Right renal pelvis (tissue), 4 donors: Measurements from ENCODE around the gene MOAP1. TPM values are rescaled to one million over a fixed set of nuclear protein-coding genes. Genes with fewer than 3 reads are reported as not detected.
"Not testable (repeated sequence)": the region's sequence is repeated elsewhere in the genome, so short reads cannot be mapped to it uniquely, and the experiment has no call there.

Experiments used
- DNase-seq, 4 donors: peaks; one replicate each; pipeline ENCODE4 v3.0.0-alpha.2; 2013; ENCODE audit warnings: low read depth in 4 of 4, low spot score in 3 of 4, missing footprints in 1 of 4
- polyA plus RNA-seq, 4 donors: library from polyadenylated mRNA; unstranded; fragments of 120-200 nt; gene quantifications; one replicate each; pipeline ENCODE4 v1.2.1, GENCODE V29; 2013; ENCODE audit not compliant: insufficient read length in 4 of 4

The MOAP1 gene
- polyA plus RNA-seq, 4 donors = 42.6 to 48.2 (median 45.5) TPM

GRCh38 chr14:93150227-93151208 lies 34.2 kb downstream of the MOAP1 start:
- DNase-seq = no peak

DNA sequence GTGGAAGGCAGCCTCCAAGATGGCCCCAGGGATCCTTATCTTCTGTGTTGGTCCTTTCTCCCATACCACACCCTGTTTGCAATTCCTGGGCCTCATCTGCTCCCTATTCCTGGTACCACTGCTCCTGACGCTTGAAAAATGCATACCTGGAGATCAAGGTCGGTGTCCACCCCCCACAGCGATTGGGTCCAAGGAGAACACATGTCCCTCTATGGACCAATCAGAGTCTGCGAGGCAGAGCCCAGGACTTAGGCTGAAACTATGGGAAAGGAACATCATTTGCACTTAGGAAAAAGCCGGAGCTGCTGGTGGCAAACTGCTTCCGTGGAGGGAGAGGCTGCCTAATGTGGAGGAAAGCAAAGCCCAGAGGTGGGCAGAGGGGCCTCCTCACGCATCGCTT lies 35.7 kb downstream of the MOAP1 start:
- no peak for DNase-seq

DNA sequence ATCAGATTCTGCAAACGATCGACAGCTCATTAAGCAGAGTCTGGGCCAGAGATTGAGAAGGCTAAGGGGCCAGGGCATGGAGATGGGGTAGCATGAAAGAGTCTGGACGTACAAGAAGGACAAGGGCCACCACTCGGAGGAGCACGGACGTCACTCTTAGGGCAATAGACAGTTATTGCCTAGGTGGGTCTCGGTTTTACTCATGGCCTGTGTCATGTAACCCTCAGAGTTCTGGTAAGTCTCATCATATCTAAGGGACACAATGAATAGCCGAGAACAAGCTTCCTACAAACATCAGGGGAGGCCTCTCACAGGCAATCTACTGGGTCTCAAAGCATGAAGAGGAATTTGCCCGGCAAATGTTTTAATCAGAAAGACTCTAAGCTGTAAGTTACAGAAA lies 38.6 kb downstream of the MOAP1 start:
- DNase-seq = no peak

- DNase-seq = no peak
These were observed 41.6 kb downstream of the MOAP1 start for GRCh38 chr14:93142854-93143652.

GRCh38 chr14:93137864-93138263 lies 46.8 kb downstream of the MOAP1 start:
- no peak for DNase-seq

DNA sequence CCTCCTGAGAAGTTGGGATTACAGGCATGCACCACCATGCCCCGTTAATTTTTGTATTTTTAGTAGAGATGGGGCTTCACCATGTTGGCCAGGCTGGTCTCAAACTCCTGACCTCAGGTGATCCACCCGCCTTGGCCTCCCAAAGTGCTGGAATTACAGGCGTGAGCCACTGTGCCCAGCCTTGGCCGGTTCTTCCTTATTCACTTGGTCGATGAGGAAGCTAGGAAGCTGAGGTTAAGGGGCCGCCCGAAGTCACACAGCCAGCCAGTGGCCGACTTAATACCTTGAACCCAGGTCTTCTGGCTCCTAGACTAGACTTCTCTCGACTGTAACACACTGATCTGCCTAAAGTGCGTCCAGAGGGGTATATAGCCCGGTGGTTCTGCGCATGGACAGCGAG lies 48.2 kb downstream of the MOAP1 start:
- DNase-seq = not testable (repeated sequence)

DNA sequence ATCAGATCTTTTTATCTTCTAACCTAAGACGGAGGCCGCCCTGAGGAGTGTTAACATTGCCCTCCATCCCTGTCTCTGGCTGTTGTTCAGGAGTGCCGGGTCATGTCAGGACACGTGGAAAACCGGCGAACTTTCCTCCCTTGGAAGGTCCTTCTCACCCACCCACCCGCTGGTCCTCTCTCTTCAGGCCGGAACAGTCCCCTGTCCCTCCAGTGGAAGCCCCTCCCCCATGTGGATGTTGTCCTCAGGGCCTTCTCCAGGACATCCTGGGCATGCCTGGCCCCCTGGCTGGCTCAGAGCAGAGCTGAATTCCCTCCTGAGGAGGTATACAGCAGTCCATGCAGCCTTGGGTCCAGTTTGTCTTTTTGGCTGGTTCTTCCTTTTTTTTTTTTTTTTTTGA lies 48.7 kb downstream of the MOAP1 start:
- no peak for DNase-seq

DNA sequence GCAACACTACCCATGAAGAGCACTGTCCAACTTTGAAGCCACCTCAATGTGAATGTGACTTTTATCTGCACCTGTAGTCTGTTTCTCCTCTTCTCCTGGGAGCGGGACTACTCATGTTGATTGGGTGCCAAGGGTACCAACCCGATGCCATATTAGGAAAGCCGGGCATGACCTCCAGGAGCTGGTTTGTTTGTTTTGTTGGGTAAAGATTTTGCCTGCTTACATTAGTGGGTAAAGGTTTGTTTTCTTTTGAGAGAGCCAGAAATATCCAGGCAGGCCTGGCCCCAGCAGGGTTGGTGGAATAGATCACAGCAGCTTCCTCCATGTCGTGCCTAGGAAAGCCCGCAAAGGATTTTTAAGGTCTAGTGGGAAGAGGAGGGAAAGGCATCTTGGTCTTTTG lies 49.3 kb downstream of the MOAP1 start:
- DNase-seq = no peak

DNA sequence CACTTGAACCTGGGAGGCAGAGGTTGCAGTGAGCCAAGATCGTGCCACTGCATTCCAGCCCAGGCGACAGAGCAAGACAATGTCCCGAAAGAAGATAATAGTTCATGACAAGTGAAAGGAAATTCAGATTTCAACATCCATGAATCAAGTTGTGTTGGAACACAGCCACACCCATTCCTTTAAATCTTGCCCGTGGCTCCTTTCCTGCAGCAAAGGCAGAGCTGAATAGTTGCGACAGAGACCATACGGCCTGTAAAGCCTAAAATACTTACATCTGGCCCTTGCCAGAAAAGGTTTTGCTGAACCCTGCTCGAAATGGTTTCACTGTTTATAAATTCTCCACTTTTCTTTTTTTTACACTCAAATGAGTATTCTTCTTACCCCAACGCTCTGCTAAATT lies 51.2 kb downstream of the MOAP1 start:
- DNase-seq = no peak

GRCh38 chr14:93132472-93133065 lies 52.1 kb downstream of the MOAP1 start:
- no peak for DNase-seq

Other genes with a start within 250 kb of the MOAP1 start
- gene ITPK1, start 69.0 kb downstream of the MOAP1 start, polyA plus RNA-seq = 10 to 100 TPM; 30.4 to 34.3 (median 31.7) TPM
- gene LYSET, start 420 bp upstream of the MOAP1 start, polyA plus RNA-seq = 10 to 100 TPM; 39.3 to 46.6 (median 40.9) TPM
- 10 to 100 TPM; 20.6 to 23.7 (median 22.7) TPM for gene GON7, start 22.2 kb upstream of the MOAP1 start, polyA plus RNA-seq
- gene UBR7, start 22.4 kb upstream of the MOAP1 start, polyA plus RNA-seq = 10 to 100 TPM; 35.6 to 39.9 (median 38.9) TPM
- gene BTBD7, start 148.1 kb upstream of the MOAP1 start, polyA plus RNA-seq = 10 to 100 TPM; 43.3 to 56.3 (median 53.2) TPM
- gene COX8C, start 162.3 kb upstream of the MOAP1 start, polyA plus RNA-seq = under 1 TPM in 3 of 4 donors, not detected in 1; 0.45 to 0.66 (median 0.47) TPM
- under 1 TPM; 0.84 to 0.99 (median 0.87) TPM for gene UNC79, start 246.0 kb upstream of the MOAP1 start, polyA plus RNA-seq